ENCODE measurements around the gene BAG2.

Gene BAG2

DNA sequence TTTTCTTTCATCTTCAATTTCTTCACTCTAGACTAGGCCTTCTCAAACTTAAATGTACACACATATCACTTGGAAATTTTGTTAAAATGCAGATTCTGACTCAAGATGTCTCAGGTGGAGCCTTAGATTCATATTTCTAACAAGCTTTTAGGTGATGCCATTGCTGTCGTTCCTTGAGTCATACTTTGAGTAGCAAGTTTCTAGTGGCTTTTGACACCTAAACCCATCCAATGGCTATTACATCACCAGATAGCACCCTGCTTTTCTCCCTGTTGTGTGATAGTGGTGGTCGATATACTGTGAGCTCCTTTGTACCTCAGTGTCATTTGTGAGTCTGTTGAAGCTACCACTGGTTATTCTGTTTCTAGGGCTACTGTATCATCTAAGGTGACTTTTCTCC is 34.8 kb upstream of the BAG2 start:
- TF ChIP-seq, protein P1, sequence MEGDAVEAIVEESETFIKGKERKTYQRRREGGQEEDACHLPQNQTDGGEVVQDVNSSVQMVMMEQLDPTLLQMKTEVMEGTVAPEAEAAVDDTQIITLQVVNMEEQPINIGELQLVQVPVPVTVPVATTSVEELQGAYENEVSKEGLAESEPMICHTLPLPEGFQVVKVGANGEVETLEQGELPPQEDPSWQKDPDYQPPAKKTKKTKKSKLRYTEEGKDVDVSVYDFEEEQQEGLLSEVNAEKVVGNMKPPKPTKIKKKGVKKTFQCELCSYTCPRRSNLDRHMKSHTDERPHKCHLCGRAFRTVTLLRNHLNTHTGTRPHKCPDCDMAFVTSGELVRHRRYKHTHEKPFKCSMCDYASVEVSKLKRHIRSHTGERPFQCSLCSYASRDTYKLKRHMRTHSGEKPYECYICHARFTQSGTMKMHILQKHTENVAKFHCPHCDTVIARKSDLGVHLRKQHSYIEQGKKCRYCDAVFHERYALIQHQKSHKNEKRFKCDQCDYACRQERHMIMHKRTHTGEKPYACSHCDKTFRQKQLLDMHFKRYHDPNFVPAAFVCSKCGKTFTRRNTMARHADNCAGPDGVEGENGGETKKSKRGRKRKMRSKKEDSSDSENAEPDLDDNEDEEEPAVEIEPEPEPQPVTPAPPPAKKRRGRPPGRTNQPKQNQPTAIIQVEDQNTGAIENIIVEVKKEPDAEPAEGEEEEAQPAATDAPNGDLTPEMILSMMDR (conservative IDR thresholded peaks at IDR 0.05), result no peak
- H3K27ac ChIP-seq, result no peak overlapping the region

DNA sequence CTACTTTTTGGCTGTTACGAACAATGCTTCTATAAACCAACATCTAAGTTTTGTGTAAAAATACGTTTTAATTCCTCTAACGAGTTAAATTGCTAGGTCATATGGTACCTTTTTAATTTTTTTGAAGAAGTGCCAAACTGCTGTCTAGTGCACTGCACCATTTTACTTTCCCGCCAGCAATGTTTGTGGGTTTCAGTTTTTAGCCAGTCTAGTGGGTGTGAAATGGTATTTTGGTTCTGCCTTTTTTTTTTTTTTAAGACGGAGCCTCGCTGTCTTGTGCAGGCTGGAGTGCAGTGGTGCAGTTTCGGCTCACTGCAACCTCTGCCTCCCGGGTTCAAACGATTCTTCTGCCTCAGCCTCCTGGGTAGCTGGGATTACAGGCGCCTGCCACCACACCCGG is 34.1 kb upstream of the BAG2 start:
- no peak overlapping the region for H3K27ac ChIP-seq
- TF ChIP-seq, protein P1 (conservative IDR thresholded peaks at IDR 0.05), result no peak

DNA sequence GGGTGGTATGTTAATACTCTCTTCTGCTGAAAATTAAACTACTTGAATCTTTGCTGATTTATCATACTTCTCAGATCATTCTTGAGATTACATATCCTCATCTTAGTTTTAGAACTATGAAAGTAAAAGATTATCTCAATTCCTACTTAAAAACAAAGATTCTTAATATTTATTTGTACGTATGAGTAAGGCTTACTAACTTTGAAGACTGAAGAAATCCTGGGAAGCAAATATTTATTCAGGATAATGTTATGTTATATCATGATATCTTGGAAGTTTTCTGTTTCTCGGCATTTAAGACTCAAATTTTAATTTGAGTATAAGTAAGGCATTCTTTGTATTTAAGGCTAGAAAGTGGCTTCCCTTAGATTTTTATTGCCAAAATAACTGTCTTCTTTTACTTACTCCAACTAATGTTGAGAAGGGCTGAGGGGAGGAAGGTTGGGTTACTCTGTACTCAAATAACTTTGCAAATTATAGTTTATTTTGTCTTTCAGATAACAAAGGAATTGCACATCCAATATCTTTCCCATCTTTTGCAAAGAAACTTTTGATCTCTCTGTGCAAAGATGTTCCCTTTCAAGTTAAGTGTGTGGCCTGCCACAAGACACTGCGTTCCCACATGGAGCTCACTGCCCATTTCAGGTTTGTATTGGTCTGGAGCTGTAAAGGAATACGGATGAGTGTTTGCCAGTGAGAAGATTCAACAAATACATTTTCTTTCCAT is 30.5 kb upstream of the BAG2 start:
- H3K27ac ChIP-seq, result no peak overlapping the region
- TF ChIP-seq, protein P1 (conservative IDR thresholded peaks at IDR 0.05), result no peak

DNA sequence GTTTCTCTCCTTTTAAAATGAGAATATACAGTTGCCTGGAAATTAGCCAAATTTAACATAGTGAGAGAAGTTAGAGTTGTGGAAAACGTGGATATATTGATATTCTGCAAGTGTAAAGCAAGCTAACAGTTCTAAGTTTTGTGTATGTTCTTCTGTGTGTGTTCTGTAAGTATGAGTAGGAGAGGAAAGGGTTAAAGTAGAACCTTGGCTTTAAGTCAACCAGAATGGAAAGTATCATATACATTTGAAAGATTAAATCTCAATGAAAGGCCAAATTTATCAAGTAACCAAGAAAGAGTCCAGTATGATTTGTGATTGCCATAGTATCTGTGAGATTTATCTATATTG is 30.0 kb upstream of the BAG2 start:
- no peak overlapping the region for H3K27ac ChIP-seq
- TF ChIP-seq, protein P1 (conservative IDR thresholded peaks at IDR 0.05), result no peak

DNA sequence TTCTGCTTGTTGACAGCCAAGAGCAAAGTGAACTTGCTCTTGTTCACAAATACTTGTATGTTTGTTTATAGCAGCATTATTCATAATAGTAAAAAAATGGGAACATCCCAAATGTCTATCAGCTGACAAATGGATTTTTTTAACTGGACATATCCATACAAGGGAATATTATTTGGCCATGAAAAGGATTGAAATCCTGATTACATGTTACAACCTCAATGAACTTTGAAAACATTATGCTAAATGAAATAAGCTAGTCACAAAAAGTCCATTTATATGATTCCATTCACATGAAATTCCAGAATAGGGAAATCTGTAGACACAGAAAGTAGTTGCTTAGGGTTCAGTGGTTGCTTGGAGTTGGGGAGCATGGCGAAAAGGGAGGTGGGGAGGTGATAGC is 28.4 kb upstream of the BAG2 start:
- H3K27ac ChIP-seq, result no peak overlapping the region
- TF ChIP-seq, protein P1 (conservative IDR thresholded peaks at IDR 0.05), result no peak

DNA sequence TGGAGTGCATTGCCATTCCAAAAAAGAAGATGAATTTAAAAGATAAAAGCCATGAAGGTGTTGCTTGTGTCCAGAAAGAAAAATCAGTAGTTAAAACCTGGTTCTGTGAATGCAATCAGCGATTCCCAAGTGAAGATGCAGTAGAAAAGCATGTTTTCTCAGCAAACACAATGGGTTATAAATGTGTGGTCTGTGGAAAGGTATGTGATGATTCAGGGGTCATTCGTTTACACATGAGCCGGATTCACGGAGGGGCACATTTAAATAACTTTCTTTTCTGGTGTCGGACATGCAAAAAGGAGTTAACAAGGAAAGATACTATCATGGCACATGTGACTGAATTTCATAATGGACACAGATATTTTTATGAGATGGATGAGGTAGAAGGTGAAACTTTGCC is 24.7 kb upstream of the BAG2 start:
- H3K27ac ChIP-seq, result no peak overlapping the region
- TF ChIP-seq, protein P1 (conservative IDR thresholded peaks at IDR 0.05), result no peak

DNA sequence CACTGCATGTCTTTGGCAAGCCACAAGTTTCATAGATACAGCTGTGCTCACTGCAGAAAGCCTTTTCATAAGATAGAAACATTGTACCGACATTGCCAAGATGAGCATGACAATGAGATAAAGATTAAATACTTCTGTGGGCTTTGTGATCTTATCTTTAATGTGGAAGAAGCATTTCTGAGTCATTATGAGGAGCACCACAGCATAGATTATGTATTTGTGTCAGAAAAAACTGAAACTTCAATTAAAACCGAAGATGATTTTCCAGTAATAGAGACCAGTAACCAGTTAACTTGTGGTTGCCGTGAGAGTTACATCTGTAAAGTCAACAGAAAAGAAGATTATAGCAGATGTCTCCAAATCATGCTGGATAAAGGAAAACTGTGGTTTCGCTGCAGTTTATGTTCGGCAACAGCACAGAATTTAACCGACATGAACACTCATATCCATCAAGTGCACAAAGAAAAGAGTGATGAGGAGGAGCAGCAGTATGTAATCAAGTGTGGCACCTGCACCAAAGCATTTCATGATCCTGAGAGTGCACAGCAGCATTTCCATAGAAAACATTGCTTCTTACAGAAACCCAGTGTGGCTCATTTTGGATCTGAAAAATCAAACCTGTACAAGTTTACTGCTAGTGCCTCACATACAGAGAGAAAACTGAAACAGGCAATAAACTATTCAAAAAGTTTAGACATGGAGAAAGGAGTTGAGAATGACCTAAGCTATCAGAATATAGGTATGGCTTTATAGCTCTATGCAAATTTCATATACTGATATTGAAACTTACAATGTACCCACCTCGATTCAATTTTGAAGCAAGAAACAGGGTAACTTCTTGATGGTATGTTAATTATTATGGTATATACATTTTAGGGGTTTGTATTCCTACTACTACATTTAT is 23.9 kb upstream of the BAG2 start:
- TF ChIP-seq, protein P1 (conservative IDR thresholded peaks at IDR 0.05), result no peak
- no peak overlapping the region for H3K27ac ChIP-seq

All from VCaP (cell line).